Measurements from ENCODE around the gene PPP1R3F. TPM values are rescaled to one million over a fixed set of nuclear protein-coding genes. Genes with fewer than 3 reads are reported as not detected.
"Not testable (repeated sequence)": the region's sequence is repeated elsewhere in the genome, so short reads cannot be mapped to it uniquely, and the experiment has no call there.

PPP1R3F gene
- polyA plus RNA-seq, 1 donor from 2014 or later, result 21.0 TPM

- not testable (repeated sequence) for H3K27me3 ChIP-seq (ENCODE audit: insufficient read depth, low read depth, low read length); H3K9ac ChIP-seq (ENCODE audit: low read length); H2AFZ ChIP-seq (ENCODE audit: low read depth, low read length); H3F3A ChIP-seq (ENCODE audit: insufficient read depth, low read length, poor library complexity, severe bottlenecking); H3K9me2 ChIP-seq (ENCODE audit: insufficient read depth, low read length); H3K4me3 ChIP-seq (ENCODE audit: low read length); H3K9me3 ChIP-seq (ENCODE audit: low read length); H3K4me2 ChIP-seq (ENCODE audit: low read length); H3K27ac ChIP-seq (ENCODE audit: low read length); H3K36me3 ChIP-seq (ENCODE audit: insufficient read depth, low read length); H3K79me2 ChIP-seq (replicated peaks; ENCODE audit: insufficient read depth, low read length); H4K20me1 ChIP-seq (ENCODE audit: insufficient read depth)
Measured at GRCh38 chrX:49331282-49331681, 61.7 kb downstream of the PPP1R3F start, which contains the start of gene GAGE13. TSS of gene GAGE13 (plus strand) at chrX:49331582. CDS start at chrX:49332738, 1,156 bp downstream.

- not testable (repeated sequence) for H3K27me3 ChIP-seq (ENCODE audit: insufficient read depth, low read depth, low read length); H3K9ac ChIP-seq (ENCODE audit: low read length); H3K9me3 ChIP-seq (ENCODE audit: low read length); H3F3A ChIP-seq (ENCODE audit: insufficient read depth, low read length, poor library complexity, severe bottlenecking); H4K20me1 ChIP-seq (ENCODE audit: insufficient read depth); H3K36me3 ChIP-seq (ENCODE audit: insufficient read depth, low read length); H3K4me3 ChIP-seq (ENCODE audit: low read length); H3K79me2 ChIP-seq (replicated peaks; ENCODE audit: insufficient read depth, low read length); H2AFZ ChIP-seq (ENCODE audit: low read depth, low read length); H3K4me2 ChIP-seq (ENCODE audit: low read length); H3K27ac ChIP-seq (ENCODE audit: low read length); H3K9me2 ChIP-seq (ENCODE audit: insufficient read depth, low read length)
Measured at GRCh38 chrX:49331841-49332240, 62.2 kb downstream of the PPP1R3F start.

Other genes starting within 250 kb of the PPP1R3F start
- gene TFE3, start 226.4 kb upstream of the PPP1R3F start, polyA plus RNA-seq, result 8.9 and 17.9 TPM in 2 replicates
- 2.8 and 3.1 TPM in 2 replicates for gene CCDC120, start 210.8 kb upstream of the PPP1R3F start, polyA plus RNA-seq
- gene PRAF2, start 195.8 kb upstream of the PPP1R3F start, polyA plus RNA-seq, result 7.3 and 10.8 TPM in 2 replicates
- gene WDR45, start 189.9 kb upstream of the PPP1R3F start, polyA plus RNA-seq, result 26.5 and 29.5 TPM in 2 replicates
- gene GPKOW, start 146.1 kb upstream of the PPP1R3F start, polyA plus RNA-seq, result 22.9 and 27.3 TPM in 2 replicates
- gene MAGIX, start 107.0 kb upstream of the PPP1R3F start, polyA plus RNA-seq, result 4.2 and 12.2 TPM in 2 replicates
- not detected in 2 replicates for gene PLP2, start 97.9 kb upstream of the PPP1R3F start, polyA plus RNA-seq
- gene PRICKLE3, start 83.4 kb upstream of the PPP1R3F start, polyA plus RNA-seq, result 0.45 TPM in 1 of 2 replicates, not detected in the other
- 240 and 281 TPM in 2 replicates for gene SYP, start 69.6 kb upstream of the PPP1R3F start, polyA plus RNA-seq
- not detected in 2 replicates for gene CACNA1F, start 36.5 kb upstream of the PPP1R3F start, polyA plus RNA-seq
- 16.3 and 17.0 TPM in 2 replicates for gene CCDC22, start 34.3 kb upstream of the PPP1R3F start, polyA plus RNA-seq
- not detected in 2 replicates for gene FOXP3, start 5.1 kb upstream of the PPP1R3F start, polyA plus RNA-seq
- not detected in 2 replicates for gene GAGE10, start 33.9 kb downstream of the PPP1R3F start, polyA plus RNA-seq
- gene GAGE12J, start 52.2 kb downstream of the PPP1R3F start, polyA plus RNA-seq, result not detected in 2 replicates
- not detected in 2 replicates for gene GAGE13, start 61.8 kb downstream of the PPP1R3F start, polyA plus RNA-seq

Measured in neural cell (in vitro differentiated cells).